Astrocyte of the spinal cord (primary cell): ENCODE results near the gene GRAP.

Experiments
- DNase-seq: peaks from one replicate; pipeline ENCODE4 v3.0.0; 2011; ENCODE audit warnings: low read depth, low spot score
- H3K4me3 ChIP-seq: 2 replicates; pipeline ENCODE4 v1.5.1; 2011; ENCODE audit warnings: low read depth, mild to moderate bottlenecking, low read length, moderate library complexity
- CTCF ChIP-seq: IDR thresholded peaks from 2 replicates; pipeline ENCODE4 v1.5.1; 2012; ENCODE audit warnings: low read depth, mild to moderate bottlenecking, low read length, inconsistent platforms
- in situ Hi-C: cut with HindIII; loops from 2 replicates; pipeline ENCODE4 v1.10.0; 2017; ENCODE audit warnings: low sequenced_read_pairs

The GRAP gene

GRCh38 chr17:18975597-18975996, 71.2 kb downstream of the GRAP start:
- no peak overlapping the region for H3K4me3 ChIP-seq
- DNase-seq = no peak
- TF ChIP-seq CTCF = no peak
- in situ Hi-C loops = no loop called here

GRCh38 chr17:18974407-18975149, 72.2 kb downstream of the GRAP start:
- no peak overlapping the region for H3K4me3 ChIP-seq
- in situ Hi-C loops = no loop called here
- no peak for TF ChIP-seq CTCF
- no peak for DNase-seq

- no peak for DNase-seq
Observed at GRCh38 chr17:18971801-18972200, 75.0 kb downstream of the GRAP start.

More at GRCh38 chr17:18971801-18972200, 75.0 kb downstream of the GRAP start:
- in situ Hi-C loops = no loop called here
- H3K4me3 ChIP-seq = no peak overlapping the region
- TF ChIP-seq CTCF = no peak
